WERI-Rb-1 (cell line): ENCODE results near the gene TAX1BP3.

Experiments
- DNase-seq: peaks from one replicate; pipeline ENCODE4 v3.0.0-alpha.2; 2020
- H3K27ac ChIP-seq: fragments of 250-450 bp; sonication (Bioruptor Pico); 2 replicates; pipeline ENCODE4 v1.5.1; 2020; ENCODE audit warnings: mild to moderate bottlenecking, moderate library complexity
- H3K27me3 ChIP-seq: fragments of 250-450 bp; sonication (Bioruptor Pico); 2 replicates; pipeline ENCODE4 v1.5.1; 2021; ENCODE audit warnings: mild to moderate bottlenecking, low read depth, moderate library complexity; ENCODE audit not compliant: insufficient read depth, severe bottlenecking
- H3K36me3 ChIP-seq: fragments of 250-450 bp; sonication (Bioruptor Pico); 2 replicates; pipeline ENCODE4 v1.5.1; 2020; ENCODE audit warnings: mild to moderate bottlenecking, moderate library complexity
- H3K4me3 ChIP-seq: 2 replicates; pipeline ENCODE4 v1.5.1; 2011; ENCODE audit warnings: low read depth, mild to moderate bottlenecking, control low read depth, low read length
- H3K9me3 ChIP-seq: fragments of 250-450 bp; sonication (Bioruptor Pico); 2 replicates; pipeline ENCODE4 v1.5.1; 2021; ENCODE audit warnings: mild to moderate bottlenecking, moderate library complexity; ENCODE audit not compliant: severe bottlenecking
- CTCF ChIP-seq: IDR thresholded peaks from 2 replicates; pipeline ENCODE4 v1.5.1; 2011; ENCODE audit warnings: low read depth, mild to moderate bottlenecking, control low read depth, inconsistent platforms, low read length

The TAX1BP3 gene

GRCh38 chr17:3645310-3645709 lies 23.1 kb downstream of the TAX1BP3 start:
- Histone ChIP-seq H3K27me3 (no peaks in the 10 kb centered on the region), H3K4me3 (no peak overlapping the region), H3K36me3 (peaks cover 39% of the 10 kb centered on the region), H3K27ac (no peak overlapping the region), H3K9me3 (no peaks in the 10 kb centered on the region)
- no peak for TF ChIP-seq CTCF
- no peak for DNase-seq

GRCh38 chr17:3643889-3644349 lies 24.5 kb downstream of the TAX1BP3 start:
- Histone ChIP-seq H3K27me3 (no peaks in the 10 kb centered on the region), H3K36me3 (peaks cover 38% of the 10 kb centered on the region), H3K9me3 (no peaks in the 10 kb centered on the region), H3K27ac (no peak overlapping the region), H3K4me3 (no peak overlapping the region)
- TF ChIP-seq CTCF = no peak
- no peak for DNase-seq

GRCh38 chr17:3641717-3642486 lies 26.5 kb downstream of the TAX1BP3 start:
- peaks cover 31% of the 10 kb centered on the region for H3K36me3 ChIP-seq
- no peak for TF ChIP-seq CTCF
- no peaks in the 10 kb centered on the region for H3K9me3 ChIP-seq
- no peak overlapping the region for H3K4me3 ChIP-seq
- no peaks in the 10 kb centered on the region for H3K27me3 ChIP-seq
- DNase-seq = no peak
- no peak overlapping the region for H3K27ac ChIP-seq

- peaks cover 31% of the 10 kb centered on the region for H3K36me3 ChIP-seq
- no peak for TF ChIP-seq CTCF
- H3K27me3 ChIP-seq = no peaks in the 10 kb centered on the region
- H3K27ac ChIP-seq = peak overlapping the region; percentile 73
- H3K4me3 ChIP-seq = no peak overlapping the region
- H3K9me3 ChIP-seq = no peaks in the 10 kb centered on the region
- DNase-seq = no peak
Measured at GRCh38 chr17:3641014-3641413, 27.4 kb downstream of the TAX1BP3 start.

- Histone ChIP-seq H3K36me3 (peaks cover 27% of the 10 kb centered on the region), H3K9me3 (no peaks in the 10 kb centered on the region), H3K27me3 (no peaks in the 10 kb centered on the region), H3K4me3 (no peak overlapping the region), H3K27ac (peak overlapping the region; percentile 73)
- peak; percentile 53 for DNase-seq
- TF ChIP-seq CTCF = no peak
Measured at GRCh38 chr17:3639981-3640596, 28.3 kb downstream of the TAX1BP3 start.
